Measurements from ENCODE around the gene RAB2B. TPM values are rescaled to one million over a fixed set of nuclear protein-coding genes. Genes with fewer than 3 reads are reported as not detected.

The RAB2B gene
- polyA plus RNA-seq, 1 of the 3 experiments (the other 2 are of a cell fraction) = 24.4 TPM

GRCh38 chr14:21414137-21414631 lies 62.6 kb downstream of the RAB2B start:
- peaks cover 16% of the 10 kb centered on the region for H3F3A ChIP-seq (replicated peaks; ENCODE audit: insufficient read depth)
- peaks cover 65 to 80% of the 10 kb centered on the region in 2 experiments for H3K36me3 ChIP-seq (replicated peaks in 1 of 2; ENCODE audit: control insufficient read depth in 1 of 2, insufficient read depth in 2 of 2, low read length in 1 of 2)
- no peak overlapping the region for H3K4me3 ChIP-seq (ENCODE audit: low read depth in 2 of 2, low read length in 1 of 2)
- H3K27me3 ChIP-seq (ENCODE audit: insufficient read depth) = no peaks in the 10 kb centered on the region
- H3K9me3 ChIP-seq = no peaks in the 10 kb centered on the region
- H4K20me1 ChIP-seq (ENCODE audit: insufficient read depth) = no peaks in the 10 kb centered on the region
- H3K4me1 ChIP-seq (ENCODE audit: control insufficient read depth in 1 of 2, insufficient read depth in 2 of 2, low read depth in 1 of 2, low read length in 1 of 2) = no peaks in the 10 kb centered on the region
- H3K4me2 ChIP-seq = no peak overlapping the region
- no peak for TF ChIP-seq EZH2phosphoT487 (IDR thresholded peaks at IDR 0.05; ENCODE audit: borderline replicate concordance, low read depth)
- no peak for TF ChIP-seq RFX5 (IDR thresholded peaks at IDR 0.05; ENCODE audit: low read length)
- TF ChIP-seq, protein P1, sequence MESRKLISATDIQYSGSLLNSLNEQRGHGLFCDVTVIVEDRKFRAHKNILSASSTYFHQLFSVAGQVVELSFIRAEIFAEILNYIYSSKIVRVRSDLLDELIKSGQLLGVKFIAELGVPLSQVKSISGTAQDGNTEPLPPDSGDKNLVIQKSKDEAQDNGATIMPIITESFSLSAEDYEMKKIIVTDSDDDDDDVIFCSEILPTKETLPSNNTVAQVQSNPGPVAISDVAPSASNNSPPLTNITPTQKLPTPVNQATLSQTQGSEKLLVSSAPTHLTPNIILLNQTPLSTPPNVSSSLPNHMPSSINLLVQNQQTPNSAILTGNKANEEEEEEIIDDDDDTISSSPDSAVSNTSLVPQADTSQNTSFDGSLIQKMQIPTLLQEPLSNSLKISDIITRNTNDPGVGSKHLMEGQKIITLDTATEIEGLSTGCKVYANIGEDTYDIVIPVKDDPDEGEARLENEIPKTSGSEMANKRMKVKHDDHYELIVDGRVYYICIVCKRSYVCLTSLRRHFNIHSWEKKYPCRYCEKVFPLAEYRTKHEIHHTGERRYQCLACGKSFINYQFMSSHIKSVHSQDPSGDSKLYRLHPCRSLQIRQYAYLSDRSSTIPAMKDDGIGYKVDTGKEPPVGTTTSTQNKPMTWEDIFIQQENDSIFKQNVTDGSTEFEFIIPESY (IDR thresholded peaks at IDR 0.05; ENCODE audit: borderline replicate concordance, low read depth) = no peak
- TF ChIP-seq CHD2 (IDR thresholded peaks at IDR 0.05; ENCODE audit: low read length, partially characterized antibody) = no peak
- TF ChIP-seq USF1 (IDR thresholded peaks at IDR 0.05; ENCODE audit: borderline replicate concordance, low read depth) = no peak
- no peak for TF ChIP-seq FOXM1 (IDR thresholded peaks at IDR 0.05; ENCODE audit: low read depth)
- TF ChIP-seq CTCF (IDR thresholded peaks at IDR 0.05) = no peak
- TF ChIP-seq, protein P2, sequence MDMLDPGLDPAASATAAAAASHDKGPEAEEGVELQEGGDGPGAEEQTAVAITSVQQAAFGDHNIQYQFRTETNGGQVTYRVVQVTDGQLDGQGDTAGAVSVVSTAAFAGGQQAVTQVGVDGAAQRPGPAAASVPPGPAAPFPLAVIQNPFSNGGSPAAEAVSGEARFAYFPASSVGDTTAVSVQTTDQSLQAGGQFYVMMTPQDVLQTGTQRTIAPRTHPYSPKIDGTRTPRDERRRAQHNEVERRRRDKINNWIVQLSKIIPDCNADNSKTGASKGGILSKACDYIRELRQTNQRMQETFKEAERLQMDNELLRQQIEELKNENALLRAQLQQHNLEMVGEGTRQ (IDR thresholded peaks at IDR 0.05; ENCODE audit: borderline replicate concordance, low read depth, low read length) = no peak
- TF ChIP-seq FOXJ3 (CRISPR knock-in tag; IDR thresholded peaks at IDR 0.05) = no peak
- no peak for TF ChIP-seq PBX3 (IDR thresholded peaks at IDR 0.05)
- no peaks in the 10 kb centered on the region for H3K9me2 ChIP-seq
- POLR2A ChIA-PET = no interaction called here
- 100% methylated on average over 1 of the region's 1 CpG for WGBS (ENCODE audit: low lambda C conversion rate)
- H3K27ac ChIP-seq (ENCODE audit: low read depth in 2 of 2, low read length in 1 of 2) = no peak overlapping the region
- CTCF ChIA-PET = interaction anchor here (1.2 kb wide), 1 partner anchor 19 kb away, joined by 3 read pairs; no protein-coding TSS in a partner anchor
- H3K9ac ChIP-seq = no peak overlapping the region
- H3K79me2 ChIP-seq (ENCODE audit: insufficient read depth) = peaks cover 10% of the 10 kb centered on the region
- DNase-seq = no peak
- H2AFZ ChIP-seq (ENCODE audit: low read depth) = no peak overlapping the region

Small RNA genes within 50 kb of the gene (small RNA-seq; reads per million reads assigned to genes)
- gene RN7SL650P = 0 reads per million in 7 experiments

Other genes starting within 250 kb of the RAB2B start
- 341 and 500 TPM in 2 replicates for gene HNRNPC, start 207.5 kb downstream of the RAB2B start, polyA plus RNA-seq (2012; rRNA removed)
- gene RPGRIP1, start 196.9 kb downstream of the RAB2B start, polyA plus RNA-seq (2012; rRNA removed) = not detected in 2 replicates
- gene SUPT16H, start 92.9 kb downstream of the RAB2B start, polyA plus RNA-seq (2012; rRNA removed) = 53.7 and 65.6 TPM in 2 replicates
- gene CHD8, start 20.8 kb downstream of the RAB2B start, polyA plus RNA-seq (2012; rRNA removed) = 20.1 and 25.3 TPM in 2 replicates
- gene TOX4, start 236 bp upstream of the RAB2B start, polyA plus RNA-seq (2012; rRNA removed) = 52.3 and 69.3 TPM in 2 replicates
- 118 and 198 TPM in 2 replicates for gene METTL3, start 34.4 kb upstream of the RAB2B start, polyA plus RNA-seq (2012; rRNA removed)
- 7.5 and 9.1 TPM in 2 replicates for gene SALL2, start 49.4 kb upstream of the RAB2B start, polyA plus RNA-seq (2012; rRNA removed)
- not detected in 2 replicates for gene OR10G3, start 103.1 kb upstream of the RAB2B start, polyA plus RNA-seq (2012; rRNA removed)
- gene OR10G2, start 158.0 kb upstream of the RAB2B start, polyA plus RNA-seq (2012; rRNA removed) = not detected in 2 replicates
- gene OR4E2, start 176.9 kb upstream of the RAB2B start, polyA plus RNA-seq (2012; rRNA removed) = not detected in 2 replicates
- gene OR4E1, start 196.9 kb upstream of the RAB2B start, polyA plus RNA-seq (2012; rRNA removed) = not detected in 2 replicates